ENCODE measurements around the gene SCD5.

The SCD5 gene

GRCh38 chr4:82785611-82786400 lies 12.8 kb downstream of the SCD5 start:
- no peak for TF ChIP-seq ZFX (IDR thresholded peaks at IDR 0.05; ENCODE audit: borderline replicate concordance)
- no peak for TF ChIP-seq CTCF (IDR thresholded peaks at IDR 0.05)
- H3K27ac ChIP-seq = no peak overlapping the region

GRCh38 chr4:82784681-82785610 lies 13.7 kb downstream of the SCD5 start:
- no peak for TF ChIP-seq CTCF (IDR thresholded peaks at IDR 0.05)
- no peak overlapping the region for H3K27ac ChIP-seq

GRCh38 chr4:82782626-82783345 lies 15.8 kb downstream of the SCD5 start:
- TF ChIP-seq CTCF (IDR thresholded peaks at IDR 0.05) = no peak
- no peak for TF ChIP-seq ZFX (IDR thresholded peaks at IDR 0.05; ENCODE audit: borderline replicate concordance)

GRCh38 chr4:82780752-82781231 lies 17.8 kb downstream of the SCD5 start:
- TF ChIP-seq CTCF (IDR thresholded peaks at IDR 0.05) (no peak), ZFX (IDR thresholded peaks at IDR 0.05; ENCODE audit: borderline replicate concordance) (no peak)
- H3K27ac ChIP-seq = no peak overlapping the region

More at GRCh38 chr4:82782626-82783345, 15.8 kb downstream of the SCD5 start:
- H3K27ac ChIP-seq = no peak overlapping the region

- TF ChIP-seq CTCF (IDR thresholded peaks at IDR 0.05) (no peak), ZFX (IDR thresholded peaks at IDR 0.05; ENCODE audit: borderline replicate concordance) (no peak)
- H3K27ac ChIP-seq = no peak overlapping the region
These were observed 18.3 kb downstream of the SCD5 start for GRCh38 chr4:82780170-82780751.

- H3K27ac ChIP-seq = no peak overlapping the region
- TF ChIP-seq ZFX (IDR thresholded peaks at IDR 0.05; ENCODE audit: borderline replicate concordance) = no peak
- TF ChIP-seq CTCF (IDR thresholded peaks at IDR 0.05) = no peak
These were observed 19.6 kb downstream of the SCD5 start for GRCh38 chr4:82779032-82779431.

Measured in 22Rv1 (cell line).